Astrocyte (in vitro differentiated cells and primary cell): ENCODE data around the gene ARRDC4.

ENCODE experiments used
- EZH2 ChIP-seq: IDR thresholded peaks from 2 replicates; pipeline ENCODE4 v1.6.1; 2012; ENCODE audit warnings: mild to moderate bottlenecking, low read length, inconsistent platforms; ENCODE audit not compliant: insufficient read depth
- TF ChIP-seq, protein P1 (sequence below): IDR thresholded peaks from 2 replicates; pipeline ENCODE4 v1.5.1; 2011; ENCODE audit warnings: low read depth, mild to moderate bottlenecking, inconsistent platforms, low read length, moderate library complexity; ENCODE audit not compliant: insufficient read depth

DNA sequence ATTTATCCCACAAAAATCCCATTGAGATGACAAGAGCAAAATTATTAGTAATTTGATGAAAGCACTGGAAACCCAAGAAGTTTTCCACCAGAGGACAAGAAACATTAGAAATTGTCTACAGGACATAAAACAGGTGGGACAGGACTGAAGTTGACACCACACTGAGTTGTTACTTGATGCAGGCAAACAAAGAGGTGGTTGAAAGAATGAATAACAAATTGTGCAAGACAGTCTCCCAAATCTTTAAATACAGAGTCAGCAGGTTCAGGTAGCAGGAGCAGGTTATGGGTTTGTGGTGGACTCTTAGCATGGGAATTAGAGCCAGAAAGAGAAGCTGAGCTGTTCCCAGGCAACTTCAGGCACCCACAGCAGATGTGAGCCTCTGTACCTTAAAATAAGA is 30.3 kb upstream of the ARRDC4 start:
- TF ChIP-seq, protein P1, sequence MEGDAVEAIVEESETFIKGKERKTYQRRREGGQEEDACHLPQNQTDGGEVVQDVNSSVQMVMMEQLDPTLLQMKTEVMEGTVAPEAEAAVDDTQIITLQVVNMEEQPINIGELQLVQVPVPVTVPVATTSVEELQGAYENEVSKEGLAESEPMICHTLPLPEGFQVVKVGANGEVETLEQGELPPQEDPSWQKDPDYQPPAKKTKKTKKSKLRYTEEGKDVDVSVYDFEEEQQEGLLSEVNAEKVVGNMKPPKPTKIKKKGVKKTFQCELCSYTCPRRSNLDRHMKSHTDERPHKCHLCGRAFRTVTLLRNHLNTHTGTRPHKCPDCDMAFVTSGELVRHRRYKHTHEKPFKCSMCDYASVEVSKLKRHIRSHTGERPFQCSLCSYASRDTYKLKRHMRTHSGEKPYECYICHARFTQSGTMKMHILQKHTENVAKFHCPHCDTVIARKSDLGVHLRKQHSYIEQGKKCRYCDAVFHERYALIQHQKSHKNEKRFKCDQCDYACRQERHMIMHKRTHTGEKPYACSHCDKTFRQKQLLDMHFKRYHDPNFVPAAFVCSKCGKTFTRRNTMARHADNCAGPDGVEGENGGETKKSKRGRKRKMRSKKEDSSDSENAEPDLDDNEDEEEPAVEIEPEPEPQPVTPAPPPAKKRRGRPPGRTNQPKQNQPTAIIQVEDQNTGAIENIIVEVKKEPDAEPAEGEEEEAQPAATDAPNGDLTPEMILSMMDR: no peak
- no peak for TF ChIP-seq EZH2
